Stimulated activated CD8-positive, alpha-beta memory T cell treated with anti-CD3 and anti-CD28 coated beads, Interleukin-15, amount 100 ng/mL, for 4 hours (primary cell): ENCODE measurements around the gene TUBB8.
"Not testable (repeated sequence)": the region's sequence is repeated elsewhere in the genome, so short reads cannot be mapped to it uniquely, and the experiment has no call there.

Experiments
- DNase-seq, 2 donors: peaks; one replicate each; pipeline ENCODE4 v3.0.0-alpha.2; 2020; ENCODE audit warnings: low read depth in 2 of 2

Gene TUBB8

GRCh38 chr10:47864-48263 is 1.2 kb downstream of the TUBB8 start:
- not testable (repeated sequence) for DNase-seq

- not testable (repeated sequence) for DNase-seq
Observed at GRCh38 chr10:13315-13635, 35.8 kb downstream of the TUBB8 start.

DNA sequence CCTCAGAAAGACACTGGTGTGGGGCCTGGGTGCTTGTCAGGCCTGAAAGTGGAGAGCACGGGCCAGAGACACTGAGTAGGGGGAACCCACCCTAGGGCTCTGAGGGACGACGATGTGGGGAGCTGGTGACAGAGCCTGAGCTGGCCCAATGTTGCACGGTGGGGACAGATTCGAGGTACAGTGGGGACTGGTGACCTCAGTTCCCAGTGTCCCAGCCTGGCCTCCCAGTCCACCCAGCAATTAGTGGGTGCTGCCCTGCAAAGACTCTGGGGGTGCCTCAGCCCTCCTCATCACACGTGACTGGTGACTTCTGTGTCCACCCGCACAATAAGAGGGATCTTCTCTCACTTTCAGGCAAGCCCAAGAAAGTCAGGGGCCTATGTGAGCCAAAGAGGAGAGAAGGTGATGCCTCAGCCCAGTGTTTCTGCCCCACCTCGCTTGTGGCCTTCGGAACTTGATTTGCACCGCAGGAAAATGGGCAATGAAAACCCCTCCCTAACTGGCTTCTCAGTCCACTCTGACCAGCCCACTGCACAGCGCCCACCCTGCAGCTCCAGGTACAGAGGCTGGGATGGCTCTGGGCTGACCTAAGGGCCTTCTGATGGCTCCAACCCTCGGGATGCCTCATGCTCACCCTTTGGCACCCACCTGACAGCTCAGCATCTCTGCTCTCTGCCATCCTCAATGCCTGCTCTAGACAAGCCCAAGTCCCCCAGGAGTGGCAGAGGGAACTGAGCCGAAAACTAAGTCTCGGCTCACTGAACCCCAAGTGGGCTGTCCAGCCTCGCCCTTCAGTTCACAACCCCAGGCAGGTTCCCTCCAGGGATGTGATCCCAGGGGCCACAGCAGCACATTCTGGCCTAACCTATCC is 36.4 kb downstream of the TUBB8 start:
- DNase-seq, result not testable (repeated sequence)

DNA sequence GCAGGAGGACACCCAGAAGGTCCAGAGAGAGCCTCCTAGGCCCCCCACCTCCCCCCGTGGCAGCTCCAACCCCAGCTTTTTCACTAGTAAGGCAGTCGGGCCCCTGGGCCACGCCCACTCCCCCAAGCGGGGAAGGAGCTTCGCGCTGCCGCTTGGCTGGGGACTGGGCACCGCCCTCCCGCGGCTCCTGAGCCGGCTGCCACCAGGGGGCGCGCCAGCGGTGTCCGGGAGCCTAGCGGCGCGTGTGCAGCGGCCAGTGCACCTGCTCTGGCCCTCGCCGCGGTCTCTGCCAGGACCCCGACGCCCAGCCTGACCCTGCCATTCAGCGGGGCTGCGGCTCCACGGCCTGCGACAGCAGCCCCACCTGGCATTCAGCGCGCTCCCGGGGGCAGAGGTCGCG is 37.8 kb downstream of the TUBB8 start:
- DNase-seq, result not testable (repeated sequence)

DNA sequence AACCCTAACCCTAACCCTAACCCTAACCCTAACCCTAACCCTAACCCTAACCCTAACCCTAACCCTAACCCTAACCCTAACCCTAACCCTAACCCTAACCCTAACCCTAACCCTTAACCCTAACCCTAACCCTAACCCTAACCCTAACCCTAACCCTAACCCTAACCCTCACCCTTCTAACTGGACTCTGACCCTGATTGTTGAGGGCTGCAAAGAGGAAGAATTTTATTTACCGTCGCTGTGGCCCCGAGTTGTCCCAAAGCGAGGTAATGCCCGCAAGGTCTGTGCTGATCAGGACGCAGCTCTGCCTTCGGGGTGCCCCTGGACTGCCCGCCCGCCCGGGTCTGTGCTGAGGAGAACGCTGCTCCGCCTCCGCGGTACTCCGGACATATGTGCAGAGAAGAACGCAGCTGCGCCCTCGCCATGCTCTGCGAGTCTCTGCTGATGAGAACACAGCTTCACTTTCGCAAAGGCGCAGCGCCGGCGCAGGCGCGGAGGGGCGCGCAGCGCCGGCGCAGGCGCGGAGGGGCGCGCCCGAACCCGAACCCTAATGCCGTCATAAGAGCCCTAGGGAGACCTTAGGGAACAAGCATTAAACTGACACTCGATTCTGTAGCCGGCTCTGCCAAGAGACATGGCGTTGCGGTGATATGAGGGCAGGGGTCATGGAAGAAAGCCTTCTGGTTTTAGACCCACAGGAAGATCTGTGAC is 38.7 kb downstream of the TUBB8 start:
- DNase-seq, result not testable (repeated sequence)
